HEK293T (cell line): ENCODE data around the gene ZFP3.

ENCODE experiments used
- ARNT ChIP-seq: fragments of 450-650 bp; IDR thresholded peaks from 2 replicates; pipeline ENCODE4 v1.6.1; 2017; ENCODE audit warnings: mild to moderate bottlenecking
- BHLHE40 ChIP-seq: fragments of 450-650 bp; IDR thresholded peaks from 2 replicates; pipeline ENCODE4 v1.6.1; 2016; ENCODE audit warnings: mild to moderate bottlenecking, moderate library complexity, borderline replicate concordance
- CTBP1 ChIP-seq: fragments of 450-650 bp; IDR thresholded peaks from 2 replicates; pipeline ENCODE4 v1.6.1; 2016; ENCODE audit warnings: borderline replicate concordance
- ELF4 ChIP-seq: fragments of 450-650 bp; IDR thresholded peaks from 2 replicates; pipeline ENCODE4 v1.6.1; 2017; ENCODE audit warnings: antibody characterized with exemption
- FOXA1 ChIP-seq: fragments of 450-650 bp; IDR thresholded peaks from 2 replicates; pipeline ENCODE4 v1.6.1; 2016; ENCODE audit warnings: mild to moderate bottlenecking
- FOXM1 ChIP-seq: fragments of 450-650 bp; IDR thresholded peaks from 2 replicates; pipeline ENCODE4 v1.6.1; 2017; ENCODE audit warnings: mild to moderate bottlenecking, borderline replicate concordance
- NFRKB ChIP-seq: fragments of 450-650 bp; IDR thresholded peaks from 2 replicates; pipeline ENCODE4 v1.6.1; 2016; ENCODE audit warnings: mild to moderate bottlenecking, moderate library complexity
- SP1 ChIP-seq: fragments of 450-650 bp; IDR thresholded peaks from 2 replicates; pipeline ENCODE4 v1.6.1; 2017

DNA sequence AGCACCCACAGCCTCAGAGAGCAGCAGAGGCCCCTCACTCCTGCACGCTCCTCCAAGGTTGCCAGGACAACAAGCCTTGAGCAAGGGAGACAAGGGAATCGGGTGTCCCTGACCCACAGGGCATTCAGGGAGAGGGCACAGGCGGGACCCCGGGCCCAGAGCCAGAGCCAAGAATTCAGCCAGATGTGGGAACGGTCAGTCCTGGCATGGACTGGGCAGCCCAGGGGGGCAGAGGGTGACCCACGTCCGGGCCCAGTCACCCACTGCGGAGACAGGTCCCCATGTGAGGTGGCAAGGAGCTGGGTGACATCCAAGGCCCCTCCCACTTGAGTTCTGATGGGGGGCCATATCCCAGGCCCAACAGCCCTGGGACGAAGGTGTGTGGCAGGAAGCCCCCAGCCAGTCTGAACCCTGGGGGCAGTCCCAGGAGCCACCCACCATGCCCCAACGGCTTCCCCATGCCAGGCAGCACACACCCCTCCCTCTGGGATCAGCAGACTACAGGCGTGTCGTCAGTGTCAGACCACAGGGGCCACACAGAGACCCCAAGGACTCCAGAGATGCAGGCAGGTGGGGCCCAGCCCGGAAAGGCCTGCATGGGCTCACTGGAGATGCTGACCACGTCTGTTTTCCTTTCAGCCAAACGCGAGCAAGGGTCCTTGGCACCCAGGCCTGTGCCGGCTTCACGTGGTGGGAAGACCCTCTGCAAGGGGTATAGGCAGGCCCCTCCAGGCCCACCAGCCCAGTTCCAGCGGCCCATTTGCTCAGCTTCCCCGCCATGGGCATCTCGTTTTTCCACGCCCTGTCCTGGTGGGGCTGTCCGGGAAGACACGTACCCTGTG lies 60.6 kb downstream of the ZFP3 start:
- TF ChIP-seq ELF4 (no peak), NFRKB (no peak), FOXM1 (no peak), CTBP1 (no peak), ARNT (no peak), SP1 (no peak), BHLHE40 (no peak), FOXA1 (no peak)
